Kidney epithelial cell (primary cell): ENCODE measurements around the gene TMPRSS7. TPM values are rescaled to one million over a fixed set of nuclear protein-coding genes. Genes with fewer than 3 reads are reported as not detected.
A peak's percentile ranks its signal among the peaks of the same experiment; 100 is the strongest.

ENCODE experiments used
- DNase-seq: peaks from one replicate; pipeline ENCODE4 v3.0.0-alpha.2; 2010; ENCODE audit warnings: low read depth
- H3K27me3 ChIP-seq: 2 replicates; pipeline ENCODE4 v1.6.0; 2011; ENCODE audit warnings: low read length; ENCODE audit not compliant: control insufficient read depth, insufficient read depth
- H3K36me3 ChIP-seq: 2 replicates; pipeline ENCODE4 v1.5.1; 2011; ENCODE audit warnings: low read length; ENCODE audit not compliant: control insufficient read depth, insufficient read depth
- H3K4me3 ChIP-seq: 2 replicates; pipeline ENCODE4 v1.5.1; 2011; ENCODE audit warnings: low read depth, mild to moderate bottlenecking, control low read depth, low read length
- CTCF ChIP-seq: IDR thresholded peaks from 2 replicates; pipeline ENCODE4 v1.5.1; 2011; ENCODE audit warnings: mild to moderate bottlenecking, moderate library complexity, low read length, control low read depth, inconsistent platforms; ENCODE audit not compliant: insufficient read depth, poor library complexity, severe bottlenecking
- total RNA-seq: library from RNA; depleted of rRNA; stranded (reverse); fragments of >200 nt; gene quantifications from 2 replicates; pipeline ENCODE4 v1.2.3, GENCODE V29; 2015

TMPRSS7 gene
- total RNA-seq, 1 donor from 2014 or later, result not detected

DNA sequence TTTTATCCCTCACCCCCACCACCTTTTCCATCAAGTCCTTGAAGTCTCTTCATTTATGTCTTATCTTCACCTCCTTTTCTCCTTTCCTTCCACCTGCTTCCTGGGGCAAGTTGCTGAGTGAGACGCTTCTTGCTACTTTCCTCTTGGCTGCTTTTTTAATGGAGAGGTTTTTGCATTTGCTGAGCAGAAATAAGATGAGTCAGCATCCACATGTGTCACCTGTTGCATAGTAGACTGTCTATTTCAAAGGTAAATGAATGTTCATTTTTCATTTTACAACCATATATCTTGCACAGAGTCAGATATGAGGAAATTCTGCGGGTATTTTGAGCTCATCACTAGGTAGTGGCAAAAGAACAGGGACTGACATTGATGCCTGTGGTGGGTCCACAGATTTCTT, 70.2 kb downstream of the TMPRSS7 start:
- no peak for TF ChIP-seq CTCF
- Histone ChIP-seq H3K4me3 (no peak overlapping the region), H3K27me3 (no peaks in the 10 kb centered on the region), H3K36me3 (peaks cover 2% of the 10 kb centered on the region)
- no peak for DNase-seq

DNA sequence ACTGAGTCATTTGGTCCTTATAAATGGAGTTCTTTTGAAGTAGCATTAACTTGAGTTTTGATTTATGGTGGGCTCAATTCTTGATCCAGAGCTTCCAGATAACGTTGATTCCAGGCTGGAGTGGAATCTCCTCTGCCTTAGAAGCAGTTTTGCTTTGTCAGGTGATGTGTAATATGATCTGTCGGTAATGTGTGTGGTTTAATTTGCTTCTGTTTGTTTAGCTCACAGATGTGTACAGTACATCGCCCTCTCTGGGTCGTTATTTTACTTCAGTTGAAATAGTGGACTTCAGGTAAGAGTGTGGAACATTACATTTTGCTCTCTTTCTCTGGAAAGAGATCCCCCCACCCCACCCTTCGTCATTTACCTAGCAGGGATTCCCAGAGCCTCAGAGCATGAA, 74.8 kb downstream of the TMPRSS7 start:
- Histone ChIP-seq H3K27me3 (no peaks in the 10 kb centered on the region), H3K4me3 (no peak overlapping the region), H3K36me3 (peaks cover 3% of the 10 kb centered on the region)
- TF ChIP-seq CTCF, result no peak
- DNase-seq, result no peak

DNA sequence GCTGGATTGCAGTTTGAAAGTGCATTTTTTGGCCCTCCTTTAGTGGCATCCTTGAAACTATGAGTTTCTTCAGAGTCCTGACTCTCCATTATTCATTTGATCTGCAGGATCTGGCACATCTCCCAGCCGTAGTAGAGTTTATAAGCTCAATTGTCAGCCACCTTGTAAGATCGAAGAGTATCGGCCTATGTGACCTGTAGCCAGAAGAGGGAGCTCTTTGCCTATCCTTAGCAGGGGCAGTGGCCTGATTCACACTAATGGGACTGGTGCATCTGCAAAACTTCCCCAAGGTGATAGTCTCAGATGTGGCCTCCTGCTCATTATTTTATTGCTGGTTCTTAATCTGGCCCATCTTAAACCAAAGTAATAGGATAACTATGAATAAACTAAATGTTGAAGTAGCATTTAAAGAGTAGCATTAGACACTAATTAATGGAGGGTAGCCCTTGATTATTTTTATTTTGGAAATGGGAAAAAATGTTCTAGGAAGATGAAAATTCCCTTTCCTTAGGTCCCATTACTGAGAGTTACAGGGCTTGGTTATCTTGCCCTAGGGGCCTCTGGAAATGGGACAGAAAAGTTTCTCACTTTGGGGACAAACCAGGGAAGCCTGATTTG, 77.4 kb downstream of the TMPRSS7 start:
- Histone ChIP-seq H3K27me3 (no peaks in the 10 kb centered on the region), H3K36me3 (peaks cover 3% of the 10 kb centered on the region), H3K4me3 (no peak overlapping the region)
- DNase-seq, result no peak
- peak; percentile 79 for TF ChIP-seq CTCF

- no peak for TF ChIP-seq CTCF
- no peak overlapping the region for H3K4me3 ChIP-seq
- peaks cover 4% of the 10 kb centered on the region for H3K36me3 ChIP-seq
- H3K27me3 ChIP-seq, result no peaks in the 10 kb centered on the region
- DNase-seq, result no peak
These were observed 80.1 kb downstream of the TMPRSS7 start for GRCh38 chr3:112114576-112115160.

GRCh38 chr3:112115161-112115739, 80.7 kb downstream of the TMPRSS7 start:
- TF ChIP-seq CTCF, result no peak
- no peak overlapping the region for H3K4me3 ChIP-seq
- H3K36me3 ChIP-seq, result peaks cover 4% of the 10 kb centered on the region
- DNase-seq, result no peak
- no peaks in the 10 kb centered on the region for H3K27me3 ChIP-seq
